Activated CD4-positive, alpha-beta T cell treated with anti-CD3 and anti-CD28 coated beads for 36 hours (primary cell): Measurements from ENCODE around the gene PWP1. TPM values are rescaled to one million over a fixed set of nuclear protein-coding genes. Genes with fewer than 3 reads are reported as not detected.

ENCODE experiments used
- ATAC-seq: fragments of 200-7000 bp; cut with Tn5 transposase; one replicate; pipeline ENCODE4 v1.10.0; 2021; ENCODE audit warnings: mild to moderate bottlenecking, moderate library complexity
- CTCF ChIA-PET: fragments of 350-600 bp; sonication (Branson Sonifier 250); formaldehyde crosslinking; loops from one replicate; lab custom pipeline; 2021; ENCODE audit warnings: antibody characterized with exemption; lab: Charles Lee
- POLR2A ChIA-PET: fragments of 350-600 bp; sonication (Branson Sonifier 250); formaldehyde crosslinking; loops from one replicate; lab custom pipeline; 2021; ENCODE audit warnings: antibody characterized with exemption, inconsistent platforms; lab: Charles Lee
- DNase-seq: peaks from one replicate; pipeline ENCODE4 v3.0.0-alpha.2; 2020
- H3K27ac Mint-ChIP-seq: one replicate; pipeline ENCODE4 v1.8.0; 2021; ENCODE audit warnings: mixed read lengths
- H3K27me3 Mint-ChIP-seq: one replicate; pipeline ENCODE4 v1.8.0; 2021; ENCODE audit warnings: mixed read lengths
- H3K36me3 Mint-ChIP-seq: one replicate; pipeline ENCODE4 v1.8.0; 2021; ENCODE audit warnings: low read depth, mixed read lengths
- H3K4me1 Mint-ChIP-seq: one replicate; pipeline ENCODE4 v1.8.0; 2021; ENCODE audit warnings: mixed read lengths
- H3K4me3 Mint-ChIP-seq: one replicate; pipeline ENCODE4 v1.8.0; 2021; ENCODE audit warnings: mild to moderate bottlenecking, moderate library complexity, mixed read lengths
- H3K9me3 Mint-ChIP-seq: one replicate; pipeline ENCODE4 v1.8.0; 2021; ENCODE audit warnings: low read depth, mixed read lengths
- intact Hi-C, 2 experiments: fragments of 100-400 bp; cut with DNase I in 1 of 2; cut with micrococcal nuclease in 1 of 2; formaldehyde crosslinking; loops; one replicate each; pipeline versions ENCODE4 v1.14.2 to v1.15.1; 2022 to 2024; cut with DNase I, micrococcal nuclease
- total RNA-seq, 2 experiments: library from RNA; stranded (reverse); gene quantifications; one replicate each; pipeline ENCODE4 v1.2.3, GENCODE V29; 2021

Gene PWP1
- total RNA-seq, 2 experiments from 2014 or later = 59.5 to 60.0 TPM

- CTCF ChIA-PET = no interaction called here
Measured at GRCh38 chr12:107735763-107736162, 50.2 kb downstream of the PWP1 start.

GRCh38 chr12:107736914-107737313, 51.3 kb downstream of the PWP1 start:
- no peak for DNase-seq
- Mint-ChIP-seq H3K27me3 (no peaks in the 10 kb centered on the region), H3K27ac (no peak overlapping the region), H3K4me3 (no peak overlapping the region), H3K9me3 (no peaks in the 10 kb centered on the region), H3K4me1 (no peaks in the 10 kb centered on the region), H3K36me3 (peaks cover 70% of the 10 kb centered on the region)
- intact Hi-C loops = no loop called here
- ChIA-PET CTCF (interaction anchor here (0.5 to 0.8 kb wide), 2 partner anchors 35 to 64 kb away, joined by 3 to 4 read pairs; no protein-coding TSS in a partner anchor), POLR2A (no interaction called here)
- ATAC-seq = no peak

More at GRCh38 chr12:107735763-107736162, 50.2 kb downstream of the PWP1 start:
- DNase-seq (no peak), ATAC-seq (no peak)
- Mint-ChIP-seq H3K4me1 (no peaks in the 10 kb centered on the region), H3K27me3 (no peaks in the 10 kb centered on the region), H3K36me3 (peaks cover 61% of the 10 kb centered on the region), H3K27ac (no peak overlapping the region), H3K9me3 (no peaks in the 10 kb centered on the region), H3K4me3 (no peak overlapping the region)
- POLR2A ChIA-PET = no interaction called here
- intact Hi-C loops = no loop called here

GRCh38 chr12:107748472-107748871, 62.9 kb downstream of the PWP1 start:
- ChIA-PET CTCF (no interaction called here), POLR2A (no interaction called here)
- peaks cover 44% of the 10 kb centered on the region for H3K36me3 Mint-ChIP-seq
- intact Hi-C loops = no loop called here
- H3K4me1 Mint-ChIP-seq = no peaks in the 10 kb centered on the region
- ATAC-seq (no peak), DNase-seq (no peak)
- no peaks in the 10 kb centered on the region for H3K9me3 Mint-ChIP-seq
- H3K27me3 Mint-ChIP-seq = no peaks in the 10 kb centered on the region
- no peak overlapping the region for H3K27ac Mint-ChIP-seq
- no peak overlapping the region for H3K4me3 Mint-ChIP-seq

- Mint-ChIP-seq H3K4me1 (no peaks in the 10 kb centered on the region), H3K27me3 (no peaks in the 10 kb centered on the region), H3K4me3 (no peak overlapping the region), H3K27ac (no peak overlapping the region), H3K36me3 (peaks cover 46% of the 10 kb centered on the region), H3K9me3 (no peaks in the 10 kb centered on the region)
- intact Hi-C loops = no loop called here
- POLR2A ChIA-PET = no interaction called here
- ATAC-seq (peak; percentile 73), DNase-seq (no peak)
- CTCF ChIA-PET = no interaction called here
Measured at GRCh38 chr12:107749083-107749482, 63.5 kb downstream of the PWP1 start.

GRCh38 chr12:107759410-107759809, 73.8 kb downstream of the PWP1 start:
- DNase-seq (peak; percentile 60), ATAC-seq (peak; percentile 67)
- Mint-ChIP-seq H3K27me3 (no peaks in the 10 kb centered on the region), H3K4me3 (peak overlapping the region; percentile 92), H3K9me3 (no peaks in the 10 kb centered on the region), H3K4me1 (peaks cover 27% of the 10 kb centered on the region), H3K36me3 (peaks cover 35% of the 10 kb centered on the region), H3K27ac (peak overlapping the region; percentile 91)
- ChIA-PET CTCF (interaction anchor here (0.7 to 1.5 kb wide), 6 partner anchors 9 to 1347 kb away, joined by 3 to 6 read pairs (median 3); no protein-coding TSS in a partner anchor), POLR2A (interaction anchor here (1.8 kb wide), 1 partner anchor 12 kb away, joined by 5 read pairs; no protein-coding TSS in a partner anchor)
- intact Hi-C loops = loop anchor here (1.0 to 5.0 kb wide), 3 partner anchors 74 to 1338 kb away; partner anchors contain the start of genes PWP1 (in 1 of the 2) and UNG (in 1 of the 2)

GRCh38 chr12:107760207-107760808, 74.7 kb downstream of the PWP1 start:
- peak; percentile 21 for ATAC-seq
- no peaks in the 10 kb centered on the region for H3K9me3 Mint-ChIP-seq
- peak overlapping the region; percentile 92 for H3K4me3 Mint-ChIP-seq
- H3K27me3 Mint-ChIP-seq = no peaks in the 10 kb centered on the region
- H3K27ac Mint-ChIP-seq = peak overlapping the region; percentile 91
- peaks cover 27% of the 10 kb centered on the region for H3K4me1 Mint-ChIP-seq
- intact Hi-C loops = loop anchor here (1.0 to 10.0 kb wide), 12 partner anchors 124 to 1458 kb away; partner anchors contain the start of genes FICD (in 1 of the 2), ISCU (in 1 of the 2), POLR3B (in 1 of the 2) and RIC8B (in 1 of the 2)
- POLR2A ChIA-PET = interaction anchor here (1.8 kb wide), 1 partner anchor 13 kb away, joined by 5 read pairs; no protein-coding TSS in a partner anchor
- CTCF ChIA-PET = interaction anchor here (0.8 to 3.1 kb wide), 2 partner anchors 152 to 337 kb away, joined by 4 to 12 read pairs; no protein-coding TSS in a partner anchor
- H3K36me3 Mint-ChIP-seq = peaks cover 28% of the 10 kb centered on the region
- peak; percentile 64 for DNase-seq

GRCh38 chr12:107760809-107761501, 75.4 kb downstream of the PWP1 start, which contains the start of gene PRDM4:
PRDM4 (minus strand) TSS chr12:107761137; CDS start chr12:107760515, 622 bp downstream.
- DNase-seq (peak; percentile 95), ATAC-seq (peak; percentile 93)
- CTCF ChIA-PET = interaction anchor here (3.1 kb wide), 1 partner anchor 152 kb away, joined by 12 read pairs; no protein-coding TSS in a partner anchor
- Mint-ChIP-seq H3K4me1 (peaks cover 27% of the 10 kb centered on the region), H3K27ac (peak within 1 kb of the TSS; percentile 91), H3K4me3 (peak within 1 kb of the TSS; percentile 92), H3K9me3 (no peaks in the 10 kb centered on the region), H3K27me3 (no peaks in the 10 kb centered on the region), H3K36me3 (peaks cover 28% of the 10 kb centered on the region)
- POLR2A ChIA-PET = no interaction called here
- intact Hi-C loops = loop anchor here (1.0 to 10.0 kb wide), 16 partner anchors 76 to 1458 kb away; partner anchors contain the start of genes CRY1 (in 1 of the 2), FICD (in 1 of the 2), ISCU (in 1 of the 2) and POLR3B (in 1 of the 2)

GRCh38 chr12:107761502-107761904, 75.9 kb downstream of the PWP1 start:
- Mint-ChIP-seq H3K27ac (peak overlapping the region; percentile 65), H3K4me3 (peak overlapping the region; percentile 92), H3K36me3 (peaks cover 24% of the 10 kb centered on the region), H3K27me3 (no peaks in the 10 kb centered on the region), H3K4me1 (peaks cover 27% of the 10 kb centered on the region), H3K9me3 (no peaks in the 10 kb centered on the region)
- CTCF ChIA-PET = interaction anchor here (3.1 kb wide), 1 partner anchor 151 kb away, joined by 12 read pairs; no protein-coding TSS in a partner anchor
- POLR2A ChIA-PET = no interaction called here
- intact Hi-C loops = loop anchor here (1.0 to 10.0 kb wide), 15 partner anchors 76 to 1459 kb away; partner anchors contain the start of genes CRY1 (in 1 of the 2), FICD (in 1 of the 2), ISCU (in 1 of the 2) and POLR3B (in 1 of the 2)
- ATAC-seq = no peak
- peak; percentile 25 for DNase-seq

Other genes starting within 250 kb of the PWP1 start
- 10 to 100 TPM; 27.5 to 29.7 TPM for gene PRDM4, start 75.3 kb downstream of the PWP1 start, total RNA-seq
- not detected for gene ASCL4, start 88.9 kb downstream of the PWP1 start, total RNA-seq